PFSK-1 (cell line): Measurements from ENCODE around the gene CDH2.
A peak's percentile ranks its signal among the peaks of the same experiment; 100 is the strongest.

Experiments
- FOXP2 ChIP-seq: optimal IDR thresholded peaks from 2 replicates; pipeline ENCODE3; 2011; ENCODE audit warnings: borderline replicate concordance, control low read depth, inconsistent platforms; ENCODE audit not compliant: insufficient read depth; ENCODE audit errors: extremely low read length, extremely low read depth
- POLR2AphosphoS5 ChIP-seq: IDR thresholded peaks from 2 replicates; pipeline ENCODE4 v1.6.1; 2012; ENCODE audit warnings: low read depth, mild to moderate bottlenecking, control low read depth, low read length, moderate library complexity
- REST ChIP-seq, 2 experiments: IDR thresholded peaks; 2 replicates each; pipeline versions ENCODE4 v1.6.1 to v1.8.0; 2011 to 2012; ENCODE audit warnings: low read depth in 2 of 2, low read length in 2 of 2, control low read depth in 1 of 2, inconsistent platforms in 1 of 2, mild to moderate bottlenecking in 1 of 2, moderate library complexity in 1 of 2; ENCODE audit not compliant: insufficient read depth in 1 of 2
- SIN3A ChIP-seq: IDR thresholded peaks from 2 replicates; pipeline ENCODE4 v1.6.1; 2012; ENCODE audit warnings: mild to moderate bottlenecking, low read length, moderate library complexity, borderline replicate concordance; ENCODE audit not compliant: insufficient read depth
- TAF1 ChIP-seq: IDR thresholded peaks from 2 replicates; pipeline ENCODE4 v1.6.1; 2012; ENCODE audit warnings: low read length, control low read depth, borderline replicate concordance; ENCODE audit not compliant: insufficient read depth

CDH2 gene

GRCh38 chr18:28063271-28063761 is 113.6 kb downstream of the CDH2 start:
- TF ChIP-seq SIN3A (peak; percentile 34; the same call in 1 of the 2 replicates), TAF1 (no peak)

GRCh38 chr18:28062443-28062842 is 114.5 kb downstream of the CDH2 start:
- TF ChIP-seq FOXP2: no peak
- no peak for TF ChIP-seq TAF1
- TF ChIP-seq REST (IDR thresholded peaks at IDR 0.05; ENCODE audit: insufficient read depth in 1 of 2, low read depth in 2 of 2, low read length in 2 of 2): no peak
- TF ChIP-seq POLR2AphosphoS5: no peak
- no peak for TF ChIP-seq SIN3A

- TF ChIP-seq REST (IDR thresholded peaks at IDR 0.05; ENCODE audit: insufficient read depth in 1 of 2, low read depth in 2 of 2, low read length in 2 of 2) (no peak), FOXP2 (no peak), TAF1 (no peak), SIN3A (no peak), POLR2AphosphoS5 (no peak)
These were observed 117.1 kb downstream of the CDH2 start for GRCh38 chr18:28059861-28060260.

- TF ChIP-seq SIN3A (no peak), TAF1 (no peak), REST (IDR thresholded peaks at IDR 0.05; ENCODE audit: insufficient read depth in 1 of 2, low read depth in 2 of 2, low read length in 2 of 2) (no peak), FOXP2 (no peak), POLR2AphosphoS5 (no peak)
These were observed 126.4 kb downstream of the CDH2 start for GRCh38 chr18:28050545-28050944.

- no peak for TF ChIP-seq FOXP2
- TF ChIP-seq REST (IDR thresholded peaks at IDR 0.05; ENCODE audit: insufficient read depth in 1 of 2, low read depth in 2 of 2, low read length in 2 of 2): no peak
- TF ChIP-seq SIN3A: no peak
- no peak for TF ChIP-seq TAF1
- TF ChIP-seq POLR2AphosphoS5: no peak
These were observed 128.3 kb downstream of the CDH2 start for GRCh38 chr18:28048612-28049011.

GRCh38 chr18:28045880-28046279 is 131.1 kb downstream of the CDH2 start:
- TF ChIP-seq FOXP2 (no peak), SIN3A (no peak), REST (IDR thresholded peaks at IDR 0.05; ENCODE audit: insufficient read depth in 1 of 2, low read depth in 2 of 2, low read length in 2 of 2) (no peak), POLR2AphosphoS5 (no peak), TAF1 (no peak)
